ENCODE data around the gene ZNF253. TPM values are rescaled to one million over a fixed set of nuclear protein-coding genes. Genes with fewer than 3 reads are reported as not detected.
"Not testable (repeated sequence)": the region's sequence is repeated elsewhere in the genome, so short reads cannot be mapped to it uniquely, and the experiment has no call there.

ZNF253 gene
- total RNA-seq, 1 donor from 2014 or later = 7.3 TPM

- Histone ChIP-seq H3K4me3 (ENCODE audit: low read length in 3 of 3) (no peak overlapping the region), H3K9ac (ENCODE audit: low read depth in 1 of 3, low read length in 3 of 3) (no peak overlapping the region), H3K9me3 (ENCODE audit: control insufficient read depth in 3 of 3, low read length in 3 of 3) (peaks cover 0 to 3% (median 0%) of the 10 kb centered on the region in 3 donors), H3K27me3 (ENCODE audit: control insufficient read depth in 3 of 3, insufficient read depth in 3 of 3, low read length in 3 of 3) (no peaks in the 10 kb centered on the region), H3K4me1 (ENCODE audit: control insufficient read depth in 3 of 3, insufficient read depth in 3 of 3, low read length in 3 of 3) (no peaks in the 10 kb centered on the region), H3K36me3 (ENCODE audit: control insufficient read depth in 3 of 3, insufficient read depth in 3 of 3, low read length in 3 of 3) (peaks cover 12 to 27% (median 26%) of the 10 kb centered on the region in 3 donors), H3K27ac (ENCODE audit: low read depth, low read length) (no peak overlapping the region)
These were observed 18.9 kb downstream of the ZNF253 start for GRCh38 chr19:19884583-19884982.

GRCh38 chr19:19892055-19892941, 26.6 kb downstream of the ZNF253 start:
- H3K27me3 ChIP-seq (ENCODE audit: control insufficient read depth in 3 of 3, insufficient read depth in 3 of 3, low read length in 3 of 3); H3K27ac ChIP-seq (ENCODE audit: low read depth, low read length); H3K9ac ChIP-seq (ENCODE audit: low read depth in 1 of 3, low read length in 3 of 3); H3K4me1 ChIP-seq (ENCODE audit: control insufficient read depth in 3 of 3, insufficient read depth in 3 of 3, low read length in 3 of 3): not testable (repeated sequence)
- peak overlapping the region in 1 of 3 donors; percentile 20 for H3K4me3 ChIP-seq (ENCODE audit: low read length in 3 of 3)
- peaks cover 6 to 25% (median 21%) of the 10 kb centered on the region in 3 donors for H3K9me3 ChIP-seq (ENCODE audit: control insufficient read depth in 3 of 3, low read length in 3 of 3)
- peaks cover 20 to 37% (median 25%) of the 10 kb centered on the region in 3 donors for H3K36me3 ChIP-seq (ENCODE audit: control insufficient read depth in 3 of 3, insufficient read depth in 3 of 3, low read length in 3 of 3)

- Histone ChIP-seq H3K27ac (ENCODE audit: low read depth, low read length) (peak overlapping the region; percentile 42), H3K9ac (ENCODE audit: low read depth in 1 of 3, low read length in 3 of 3) (peak overlapping the region; percentile 66 to 84 (median 75)), H3K9me3 (ENCODE audit: control insufficient read depth in 3 of 3, low read length in 3 of 3) (peaks cover 2 to 6% (median 3%) of the 10 kb centered on the region in 3 donors), H3K4me1 (ENCODE audit: control insufficient read depth in 3 of 3, insufficient read depth in 3 of 3, low read length in 3 of 3) (peaks cover 0 to 12% (median 6%) of the 10 kb centered on the region in 3 donors), H3K27me3 (ENCODE audit: control insufficient read depth in 3 of 3, insufficient read depth in 3 of 3, low read length in 3 of 3) (no peaks in the 10 kb centered on the region), H3K36me3 (ENCODE audit: control insufficient read depth in 3 of 3, insufficient read depth in 3 of 3, low read length in 3 of 3) (no peaks in the 10 kb centered on the region), H3K4me3 (ENCODE audit: low read length in 3 of 3) (peak overlapping the region; percentile 83 to 93 (median 85))
These were observed 34.6 kb downstream of the ZNF253 start for GRCh38 chr19:19900139-19900728.

GRCh38 chr19:19900729-19901444, 35.2 kb downstream of the ZNF253 start, which contains the start of gene ZNF93:
TSS of gene ZNF93 (plus strand) at chr19:19900946. CDS start at chr19:19901089, 143 bp downstream.
- H3K36me3 ChIP-seq (ENCODE audit: control insufficient read depth in 3 of 3, insufficient read depth in 3 of 3, low read length in 3 of 3) = no peaks in the 10 kb centered on the region
- peak within 1 kb of the TSS; percentile 81 for H3K27ac ChIP-seq (ENCODE audit: low read depth, low read length)
- peak within 1 kb of the TSS; percentile 83 to 93 (median 85) for H3K4me3 ChIP-seq (ENCODE audit: low read length in 3 of 3)
- H3K27me3 ChIP-seq (ENCODE audit: control insufficient read depth in 3 of 3, insufficient read depth in 3 of 3, low read length in 3 of 3) = no peaks in the 10 kb centered on the region
- H3K9ac ChIP-seq (ENCODE audit: low read depth in 1 of 3, low read length in 3 of 3) = peak within 1 kb of the TSS; percentile 66 to 84 (median 82)
- peaks cover 0 to 6% (median 3%) of the 10 kb centered on the region in 3 donors for H3K9me3 ChIP-seq (ENCODE audit: control insufficient read depth in 3 of 3, low read length in 3 of 3)
- H3K4me1 ChIP-seq (ENCODE audit: control insufficient read depth in 3 of 3, insufficient read depth in 3 of 3, low read length in 3 of 3) = peaks cover 0 to 12% (median 6%) of the 10 kb centered on the region in 3 donors

- not testable (repeated sequence) for H3K9me3 ChIP-seq (ENCODE audit: control insufficient read depth in 3 of 3, low read length in 3 of 3); H3K4me1 ChIP-seq (ENCODE audit: control insufficient read depth in 3 of 3, insufficient read depth in 3 of 3, low read length in 3 of 3)
These were observed 41.9 kb downstream of the ZNF253 start for GRCh38 chr19:19907551-19907950.

GRCh38 chr19:19909654-19910053, 44.0 kb downstream of the ZNF253 start:
- Histone ChIP-seq H3K4me3 (ENCODE audit: low read length in 3 of 3) (no peak overlapping the region), H3K9ac (ENCODE audit: low read depth in 1 of 3, low read length in 3 of 3) (no peak overlapping the region), H3K9me3 (ENCODE audit: control insufficient read depth in 3 of 3, low read length in 3 of 3) (no peaks in the 10 kb centered on the region)

More at GRCh38 chr19:19907551-19907950, 41.9 kb downstream of the ZNF253 start:
- not testable (repeated sequence) for H3K4me3 ChIP-seq (ENCODE audit: low read length in 3 of 3); H3K9ac ChIP-seq (ENCODE audit: low read depth in 1 of 3, low read length in 3 of 3); H3K27ac ChIP-seq (ENCODE audit: low read depth, low read length); H3K36me3 ChIP-seq (ENCODE audit: control insufficient read depth in 3 of 3, insufficient read depth in 3 of 3, low read length in 3 of 3); H3K27me3 ChIP-seq (ENCODE audit: control insufficient read depth in 3 of 3, insufficient read depth in 3 of 3, low read length in 3 of 3)

GRCh38 chr19:19911150-19911549, 45.5 kb downstream of the ZNF253 start:
- peaks cover 0 to 3% (median 0%) of the 10 kb centered on the region in 3 donors for H3K36me3 ChIP-seq (ENCODE audit: control insufficient read depth in 3 of 3, insufficient read depth in 3 of 3, low read length in 3 of 3)
- H3K4me3 ChIP-seq (ENCODE audit: low read length in 3 of 3) = no peak overlapping the region
- no peaks in the 10 kb centered on the region for H3K4me1 ChIP-seq (ENCODE audit: control insufficient read depth in 3 of 3, insufficient read depth in 3 of 3, low read length in 3 of 3)
- H3K9me3 ChIP-seq (ENCODE audit: control insufficient read depth in 3 of 3, low read length in 3 of 3) = no peaks in the 10 kb centered on the region
- H3K27me3 ChIP-seq (ENCODE audit: control insufficient read depth in 3 of 3, insufficient read depth in 3 of 3, low read length in 3 of 3) = no peaks in the 10 kb centered on the region
- no peak overlapping the region for H3K27ac ChIP-seq (ENCODE audit: low read depth, low read length)
- H3K9ac ChIP-seq (ENCODE audit: low read depth in 1 of 3, low read length in 3 of 3) = no peak overlapping the region

More at GRCh38 chr19:19909654-19910053, 44.0 kb downstream of the ZNF253 start:
- Histone ChIP-seq H3K27me3 (ENCODE audit: control insufficient read depth in 3 of 3, insufficient read depth in 3 of 3, low read length in 3 of 3) (no peaks in the 10 kb centered on the region), H3K27ac (ENCODE audit: low read depth, low read length) (no peak overlapping the region), H3K36me3 (ENCODE audit: control insufficient read depth in 3 of 3, insufficient read depth in 3 of 3, low read length in 3 of 3) (peaks cover 0 to 3% (median 0%) of the 10 kb centered on the region in 3 donors), H3K4me1 (ENCODE audit: control insufficient read depth in 3 of 3, insufficient read depth in 3 of 3, low read length in 3 of 3) (no peaks in the 10 kb centered on the region)

GRCh38 chr19:19914596-19914995, 48.9 kb downstream of the ZNF253 start:
- H3K4me1 ChIP-seq (ENCODE audit: control insufficient read depth in 3 of 3, insufficient read depth in 3 of 3, low read length in 3 of 3) = no peaks in the 10 kb centered on the region
- H3K36me3 ChIP-seq (ENCODE audit: control insufficient read depth in 3 of 3, insufficient read depth in 3 of 3, low read length in 3 of 3) = no peaks in the 10 kb centered on the region
- H3K9me3 ChIP-seq (ENCODE audit: control insufficient read depth in 3 of 3, low read length in 3 of 3) = no peaks in the 10 kb centered on the region
- no peak overlapping the region for H3K4me3 ChIP-seq (ENCODE audit: low read length in 3 of 3)
- no peaks in the 10 kb centered on the region for H3K27me3 ChIP-seq (ENCODE audit: control insufficient read depth in 3 of 3, insufficient read depth in 3 of 3, low read length in 3 of 3)
- H3K9ac ChIP-seq (ENCODE audit: low read depth in 1 of 3, low read length in 3 of 3) = no peak overlapping the region
- no peak overlapping the region for H3K27ac ChIP-seq (ENCODE audit: low read depth, low read length)

- Histone ChIP-seq H3K9me3 (ENCODE audit: control insufficient read depth in 3 of 3, low read length in 3 of 3) (peaks cover 5 to 11% (median 7%) of the 10 kb centered on the region in 3 donors), H3K36me3 (ENCODE audit: control insufficient read depth in 3 of 3, insufficient read depth in 3 of 3, low read length in 3 of 3) (peaks cover 4 to 14% (median 14%) of the 10 kb centered on the region in 3 donors)
- not testable (repeated sequence) for H3K27me3 ChIP-seq (ENCODE audit: control insufficient read depth in 3 of 3, insufficient read depth in 3 of 3, low read length in 3 of 3); H3K4me1 ChIP-seq (ENCODE audit: control insufficient read depth in 3 of 3, insufficient read depth in 3 of 3, low read length in 3 of 3); H3K4me3 ChIP-seq (ENCODE audit: low read length in 3 of 3); H3K9ac ChIP-seq (ENCODE audit: low read depth in 1 of 3, low read length in 3 of 3); H3K27ac ChIP-seq (ENCODE audit: low read depth, low read length)
These were observed 64.7 kb downstream of the ZNF253 start for GRCh38 chr19:19930417-19930816.
